ENCODE results near the gene VCAN.

Gene VCAN

GRCh38 chr5:83474161-83474796 lies 2.7 kb downstream of the VCAN start:
- Histone ChIP-seq H2BK120ac (ENCODE audit: low read depth, low read length) (no peak overlapping the region), H3K18ac (ENCODE audit: low read length) (peak overlapping the region; percentile 68), H3K9me3 (replicated peaks in 1 of 2; ENCODE audit: control insufficient read depth in 2 of 2, insufficient read depth in 1 of 2, low read depth in 1 of 2, low read length in 2 of 2) (peaks cover 0 to 13% of the 10 kb centered on the region in 2 donors), H3K4ac (ENCODE audit: low read length) (no peak overlapping the region), H4K8ac (ENCODE audit: low read depth, low read length) (no peak overlapping the region), H3K27ac (replicated peaks; ENCODE audit: low read length) (peak overlapping the region; percentile 44), H3K4me1 (ENCODE audit: control insufficient read depth in 2 of 2, insufficient read depth in 1 of 2, low read depth in 1 of 2, low read length in 2 of 2) (peaks cover 7 to 27% of the 10 kb centered on the region in 2 donors), H4K91ac (ENCODE audit: low read depth, low read length, poor library complexity) (no peak overlapping the region), H3K9ac (ENCODE audit: low read depth, low read length, poor library complexity) (no peak overlapping the region), H3K27me3 (ENCODE audit: control insufficient read depth in 3 of 3, insufficient read depth in 3 of 3, low read depth in 1 of 3, low read length in 3 of 3) (no peaks in the 10 kb centered on the region), H3K4me2 (ENCODE audit: insufficient read depth, low read length, poor library complexity, severe bottlenecking) (peak overlapping the region; percentile 69), H2AK5ac (ENCODE audit: low read depth, low read length) (no peak overlapping the region), H3K14ac (ENCODE audit: low read length) (no peak overlapping the region), H3K79me1 (ENCODE audit: low read depth, low read length) (no peaks in the 10 kb centered on the region), H3K4me3 (ENCODE audit: low read length in 2 of 2) (peak overlapping the region; percentile 72 to 87), H2BK12ac (ENCODE audit: low read length) (no peak overlapping the region), H2BK15ac (ENCODE audit: low read length) (no peak overlapping the region), H3K23ac (ENCODE audit: low read depth, low read length, poor library complexity) (peak overlapping the region; percentile 50), H2AFZ (ENCODE audit: low read length) (peak overlapping the region; percentile 60), H2BK5ac (ENCODE audit: low read length) (no peak overlapping the region), H3K36me3 (replicated peaks in 1 of 2; ENCODE audit: control insufficient read depth in 2 of 2, insufficient read depth in 2 of 2, low read length in 2 of 2) (peaks cover 0 to 51% of the 10 kb centered on the region in 2 donors)
- no CpG with 5 or more reads among the region's 46 CpGs for WGBS, 2 donors (ENCODE audit: extremely low coverage in 2 of 2, insufficient read length in 2 of 2, insufficient replicate concordance in 1 of 2)
- DNase-seq (ENCODE audit: low spot score): peak; percentile 85

GRCh38 chr5:83474991-83475390 lies 3.4 kb downstream of the VCAN start:
- H2BK15ac ChIP-seq (ENCODE audit: low read length): no peak overlapping the region

GRCh38 chr5:83475391-83475863 lies 3.9 kb downstream of the VCAN start:
- H3K27me3 ChIP-seq (ENCODE audit: control insufficient read depth in 3 of 3, insufficient read depth in 3 of 3, low read depth in 1 of 3, low read length in 3 of 3): no peaks in the 10 kb centered on the region
- no peak overlapping the region for H2AFZ ChIP-seq (ENCODE audit: low read length)
- peaks cover 7 to 15% of the 10 kb centered on the region in 2 donors for H3K4me1 ChIP-seq (ENCODE audit: control insufficient read depth in 2 of 2, insufficient read depth in 1 of 2, low read depth in 1 of 2, low read length in 2 of 2)
- peak overlapping the region; percentile 69 for H3K4me2 ChIP-seq (ENCODE audit: insufficient read depth, low read length, poor library complexity, severe bottlenecking)
- H3K27ac ChIP-seq (replicated peaks; ENCODE audit: low read length): no peak overlapping the region
- H2AK5ac ChIP-seq (ENCODE audit: low read depth, low read length): no peak overlapping the region
- peak overlapping the region in 1 of 2 donors; percentile 87 for H3K4me3 ChIP-seq (ENCODE audit: low read length in 2 of 2)
- H4K91ac ChIP-seq (ENCODE audit: low read depth, low read length, poor library complexity): no peak overlapping the region
- H3K9ac ChIP-seq (ENCODE audit: low read depth, low read length, poor library complexity): no peak overlapping the region
- H3K9me3 ChIP-seq (replicated peaks in 1 of 2; ENCODE audit: control insufficient read depth in 2 of 2, insufficient read depth in 1 of 2, low read depth in 1 of 2, low read length in 2 of 2): peaks cover 0 to 20% of the 10 kb centered on the region in 2 donors
- H3K79me1 ChIP-seq (ENCODE audit: low read depth, low read length): no peaks in the 10 kb centered on the region
- no peak overlapping the region for H2BK12ac ChIP-seq (ENCODE audit: low read length)
- H3K14ac ChIP-seq (ENCODE audit: low read length): no peak overlapping the region
- H3K4ac ChIP-seq (ENCODE audit: low read length): no peak overlapping the region
- peaks cover 0 to 62% of the 10 kb centered on the region in 2 donors for H3K36me3 ChIP-seq (replicated peaks in 1 of 2; ENCODE audit: control insufficient read depth in 2 of 2, insufficient read depth in 2 of 2, low read length in 2 of 2)
- no peak overlapping the region for H2BK5ac ChIP-seq (ENCODE audit: low read length)
- no peak for DNase-seq (ENCODE audit: low spot score)
- H2BK15ac ChIP-seq (ENCODE audit: low read length): no peak overlapping the region
- H4K8ac ChIP-seq (ENCODE audit: low read depth, low read length): no peak overlapping the region
- no peak overlapping the region for H2BK120ac ChIP-seq (ENCODE audit: low read depth, low read length)
- H3K23ac ChIP-seq (ENCODE audit: low read depth, low read length, poor library complexity): no peak overlapping the region
- H3K18ac ChIP-seq (ENCODE audit: low read length): no peak overlapping the region
- no CpG with 5 or more reads among the region's 5 CpGs for WGBS, 2 donors (ENCODE audit: extremely low coverage in 2 of 2, insufficient read length in 2 of 2, insufficient replicate concordance in 1 of 2)

More at GRCh38 chr5:83474991-83475390, 3.4 kb downstream of the VCAN start:
- Histone ChIP-seq H2BK120ac (ENCODE audit: low read depth, low read length) (no peak overlapping the region), H3K23ac (ENCODE audit: low read depth, low read length, poor library complexity) (no peak overlapping the region), H2AK5ac (ENCODE audit: low read depth, low read length) (no peak overlapping the region), H3K36me3 (replicated peaks in 1 of 2; ENCODE audit: control insufficient read depth in 2 of 2, insufficient read depth in 2 of 2, low read length in 2 of 2) (peaks cover 0 to 58% of the 10 kb centered on the region in 2 donors), H2BK12ac (ENCODE audit: low read length) (no peak overlapping the region), H3K9me3 (replicated peaks in 1 of 2; ENCODE audit: control insufficient read depth in 2 of 2, insufficient read depth in 1 of 2, low read depth in 1 of 2, low read length in 2 of 2) (peaks cover 0 to 20% of the 10 kb centered on the region in 2 donors), H3K4me3 (ENCODE audit: low read length in 2 of 2) (peak overlapping the region; percentile 58 to 87), H3K9ac (ENCODE audit: low read depth, low read length, poor library complexity) (no peak overlapping the region), H3K4me1 (ENCODE audit: control insufficient read depth in 2 of 2, insufficient read depth in 1 of 2, low read depth in 1 of 2, low read length in 2 of 2) (peaks cover 7 to 19% of the 10 kb centered on the region in 2 donors), H3K79me1 (ENCODE audit: low read depth, low read length) (no peaks in the 10 kb centered on the region), H3K27me3 (ENCODE audit: control insufficient read depth in 3 of 3, insufficient read depth in 3 of 3, low read depth in 1 of 3, low read length in 3 of 3) (no peaks in the 10 kb centered on the region), H3K27ac (replicated peaks; ENCODE audit: low read length) (no peak overlapping the region), H2AFZ (ENCODE audit: low read length) (no peak overlapping the region), H3K4me2 (ENCODE audit: insufficient read depth, low read length, poor library complexity, severe bottlenecking) (peak overlapping the region; percentile 69), H3K4ac (ENCODE audit: low read length) (no peak overlapping the region), H3K14ac (ENCODE audit: low read length) (no peak overlapping the region), H2BK5ac (ENCODE audit: low read length) (no peak overlapping the region), H3K18ac (ENCODE audit: low read length) (peak overlapping the region; percentile 1), H4K8ac (ENCODE audit: low read depth, low read length) (no peak overlapping the region), H4K91ac (ENCODE audit: low read depth, low read length, poor library complexity) (no peak overlapping the region)
- peak; percentile 20 for DNase-seq (ENCODE audit: low spot score)
- WGBS, 2 donors (ENCODE audit: extremely low coverage in 2 of 2, insufficient read length in 2 of 2, insufficient replicate concordance in 1 of 2): no CpG with 5 or more reads among the region's 8 CpGs

- Histone ChIP-seq H3K36me3 (replicated peaks in 1 of 2; ENCODE audit: control insufficient read depth in 2 of 2, insufficient read depth in 2 of 2, low read length in 2 of 2) (peaks cover 0 to 70% of the 10 kb centered on the region in 2 donors), H3K27me3 (ENCODE audit: control insufficient read depth in 3 of 3, insufficient read depth in 3 of 3, low read depth in 1 of 3, low read length in 3 of 3) (no peaks in the 10 kb centered on the region), H3K4me1 (ENCODE audit: control insufficient read depth in 2 of 2, insufficient read depth in 1 of 2, low read depth in 1 of 2, low read length in 2 of 2) (peaks cover 6 to 15% of the 10 kb centered on the region in 2 donors), H3K4me3 (ENCODE audit: low read length in 2 of 2) (no peak overlapping the region), H2BK12ac (ENCODE audit: low read length) (no peak overlapping the region), H3K4ac (ENCODE audit: low read length) (no peak overlapping the region), H3K79me1 (ENCODE audit: low read depth, low read length) (no peaks in the 10 kb centered on the region), H2AK5ac (ENCODE audit: low read depth, low read length) (no peak overlapping the region), H3K14ac (ENCODE audit: low read length) (no peak overlapping the region), H3K9me3 (replicated peaks in 1 of 2; ENCODE audit: control insufficient read depth in 2 of 2, insufficient read depth in 1 of 2, low read depth in 1 of 2, low read length in 2 of 2) (peaks cover 0 to 25% of the 10 kb centered on the region in 2 donors), H3K18ac (ENCODE audit: low read length) (no peak overlapping the region), H2BK120ac (ENCODE audit: low read depth, low read length) (no peak overlapping the region), H3K9ac (ENCODE audit: low read depth, low read length, poor library complexity) (no peak overlapping the region), H2AFZ (ENCODE audit: low read length) (no peak overlapping the region), H3K4me2 (ENCODE audit: insufficient read depth, low read length, poor library complexity, severe bottlenecking) (no peak overlapping the region), H4K8ac (ENCODE audit: low read depth, low read length) (no peak overlapping the region), H2BK5ac (ENCODE audit: low read length) (no peak overlapping the region), H3K23ac (ENCODE audit: low read depth, low read length, poor library complexity) (no peak overlapping the region), H2BK15ac (ENCODE audit: low read length) (no peak overlapping the region), H4K91ac (ENCODE audit: low read depth, low read length, poor library complexity) (no peak overlapping the region), H3K27ac (replicated peaks; ENCODE audit: low read length) (no peak overlapping the region)
- no CpG with 5 or more reads among the region's 5 CpGs for WGBS, 2 donors (ENCODE audit: extremely low coverage in 2 of 2, insufficient read length in 2 of 2, insufficient replicate concordance in 1 of 2)
- DNase-seq (ENCODE audit: low spot score): no peak
Measured at GRCh38 chr5:83475935-83476814, 4.6 kb downstream of the VCAN start.

Measured in neuronal stem cell (in vitro differentiated cells).